ENCODE measurements around the gene IRF4.

DNA sequence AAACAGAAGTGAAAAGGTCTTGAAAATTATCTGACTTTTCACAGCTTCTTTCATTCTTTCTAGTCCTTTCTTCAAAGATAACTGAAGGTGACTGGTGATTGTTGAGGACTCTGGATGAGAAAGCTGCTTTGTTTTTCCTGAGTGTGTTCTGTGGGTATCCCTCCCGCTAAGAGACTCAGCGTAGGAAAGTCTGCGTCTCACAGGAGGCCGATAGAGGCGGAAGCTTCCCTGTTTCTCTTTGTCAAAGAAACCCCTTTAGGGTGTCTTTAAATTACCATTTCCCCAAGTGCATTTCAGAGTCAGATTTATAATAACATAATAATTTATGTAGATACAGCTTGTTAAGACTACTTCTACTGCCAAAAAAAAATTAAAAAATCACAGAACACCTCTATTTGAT is 31.2 kb upstream of the IRF4 start:
- TF ChIP-seq CTCF (IDR thresholded peaks at IDR 0.05) (no peak), POLR2AphosphoS5 (IDR thresholded peaks at IDR 0.05) (no peak)

All from breast epithelium (tissue), 3 donors.